GM18870 (cell line): Measurements from ENCODE around the gene C6orf141.
"Not testable (repeated sequence)": the region's sequence is repeated elsewhere in the genome, so short reads cannot be mapped to it uniquely, and the experiment has no call there.

Experiments
- ATAC-seq: cut with Tn5 transposase; IDR thresholded peaks from one replicate; pipeline ENCODE4 v1.9.1; 2021; ENCODE audit warnings: moderate library complexity; ENCODE audit not compliant: unreplicated experiment

The C6orf141 gene

GRCh38 chr6:49565855-49566254 lies 15.4 kb downstream of the C6orf141 start:
- no peak for ATAC-seq

- ATAC-seq, result no peak
Observed at GRCh38 chr6:49570474-49571079, 20.1 kb downstream of the C6orf141 start.

- no peak for ATAC-seq
Observed at GRCh38 chr6:49576618-49577017, 26.1 kb downstream of the C6orf141 start.

GRCh38 chr6:49579649-49580048 lies 29.2 kb downstream of the C6orf141 start:
- no peak for ATAC-seq

- no peak for ATAC-seq
Observed at GRCh38 chr6:49582529-49582928, 32.1 kb downstream of the C6orf141 start.

GRCh38 chr6:49587262-49587661 lies 36.8 kb downstream of the C6orf141 start:
- ATAC-seq, result not testable (repeated sequence)
